ENCODE measurements around the gene RPL27A. TPM values are rescaled to one million over a fixed set of nuclear protein-coding genes. Genes with fewer than 3 reads are reported as not detected.

RPL27A gene
- total RNA-seq, 1 experiment from 2014 or later = 1,055 TPM

GRCh38 chr11:8634498-8634897 is 48.1 kb upstream of the RPL27A start:
- no peak overlapping the region for H3K4me3 ChIP-seq (replicated peaks in 1 of 2; ENCODE audit: low read depth in 1 of 2, low read length in 2 of 2)
- RAD21 ChIA-PET (ENCODE audit: low non-redundant PET in 1 of 2, low total read pairs in 2 of 2, uncharacterized antibody in 2 of 2, unreplicated experiment in 2 of 2) = no interaction called here
- no peaks in the 10 kb centered on the region for H3K27me3 ChIP-seq (ENCODE audit: insufficient read depth, low read length)
- no peak overlapping the region for H2AFZ ChIP-seq (ENCODE audit: low read depth, low read length, poor library complexity, severe bottlenecking)
- no peaks in the 10 kb centered on the region for H3K9me2 ChIP-seq (ENCODE audit: insufficient read depth)
- H3K9me3 ChIP-seq (ENCODE audit: control insufficient read depth in 1 of 2, insufficient read depth in 1 of 2, low read depth in 1 of 2, low read length in 2 of 2) = no peaks in the 10 kb centered on the region
- CTCF ChIA-PET = no interaction called here
- intact Hi-C loops (cut with micrococcal nuclease) = no loop called here
- TF ChIP-seq REST (IDR thresholded peaks at IDR 0.05; ENCODE audit: low read depth) = no peak
- TF ChIP-seq EZH2 (IDR thresholded peaks at IDR 0.05) = no peak
- TF ChIP-seq MAX (IDR thresholded peaks at IDR 0.05) = no peak
- no peak for TF ChIP-seq SP1 (IDR thresholded peaks at IDR 0.05; ENCODE audit: low read depth)
- no peak for TF ChIP-seq POLR2A (IDR thresholded peaks at IDR 0.05; ENCODE audit: borderline replicate concordance, extremely low read depth, insufficient read depth, insufficient read length)
- TF ChIP-seq TCF7L2 (IDR thresholded peaks at IDR 0.05; ENCODE audit: borderline replicate concordance, extremely low read depth, insufficient read depth, insufficient read length) = no peak
- TF ChIP-seq JUND (IDR thresholded peaks at IDR 0.05) = no peak
- no peak for TF ChIP-seq ZFX (IDR thresholded peaks at IDR 0.05)
- TF ChIP-seq ATF3 (IDR thresholded peaks at IDR 0.05) = no peak
- TF ChIP-seq CEBPB (IDR thresholded peaks at IDR 0.05; ENCODE audit: low read depth) = no peak
- TF ChIP-seq YY1 (IDR thresholded peaks at IDR 0.05; ENCODE audit: extremely low read depth, insufficient replicate concordance, low read depth, low read length) = no peak
- TF ChIP-seq CBX3 (IDR thresholded peaks at IDR 0.05; ENCODE audit: low read depth) = no peak
- no peak for TF ChIP-seq RAD21 (IDR thresholded peaks at IDR 0.05; ENCODE audit: low read depth)
- TF ChIP-seq FOSL1 (IDR thresholded peaks at IDR 0.05; ENCODE audit: low read depth) = no peak
- TF ChIP-seq CTCF (IDR thresholded peaks at IDR 0.05 in 2 of 3, conservative IDR thresholded peaks at IDR 0.05 in 1 of 3; ENCODE audit: borderline replicate concordance in 1 of 3, insufficient read depth in 1 of 3, low read depth in 2 of 3, low read length in 2 of 3) = no peak
- TF ChIP-seq ELF1 (IDR thresholded peaks at IDR 0.05; ENCODE audit: borderline replicate concordance, low read depth) = no peak
- TF ChIP-seq EGR1 (IDR thresholded peaks at IDR 0.05; ENCODE audit: low read depth) = no peak
- no peaks in the 10 kb centered on the region for H4K20me1 ChIP-seq (ENCODE audit: insufficient read depth)
- POLR2A ChIA-PET = no interaction called here
- no peak overlapping the region for H3K4me2 ChIP-seq (ENCODE audit: low read length)
- no peaks in the 10 kb centered on the region for H3K79me2 ChIP-seq (ENCODE audit: insufficient read depth, low read length)
- BruUV-seq (replicated peaks) = no TSS peak
- H3K9ac ChIP-seq (ENCODE audit: low read length) = no peak overlapping the region
- DNase-seq (ENCODE audit: low read depth, low spot score) = no peak
- ATAC-seq = no peak
- no peak overlapping the region for H3K27ac ChIP-seq (ENCODE audit: low read depth, low read length)
- no peaks in the 10 kb centered on the region for H3K4me1 ChIP-seq (ENCODE audit: control insufficient read depth in 1 of 2, insufficient read depth in 2 of 2, low read length in 2 of 2)
- H3K36me3 ChIP-seq (ENCODE audit: control insufficient read depth in 1 of 2, insufficient read depth in 2 of 2, low read length in 2 of 2) = peaks cover 34 to 40% of the 10 kb centered on the region in 2 experiments; a peak in 3 of 4 replicates
